ENCODE data around the gene BRMS1.
"Not testable (repeated sequence)": the region's sequence is repeated elsewhere in the genome, so short reads cannot be mapped to it uniquely, and the experiment has no call there.

The BRMS1 gene

GRCh38 chr11:66326261-66327111, 18.4 kb downstream of the BRMS1 start:
- in situ Hi-C loops (cut with MboI; ENCODE audit: low sequenced_read_pairs) = no loop called here

- in situ Hi-C loops (cut with MboI; ENCODE audit: low sequenced_read_pairs) = no loop called here
Measured at GRCh38 chr11:66325263-66325671, 19.6 kb downstream of the BRMS1 start.

- in situ Hi-C loops (cut with MboI; ENCODE audit: low sequenced_read_pairs) = no loop called here
Measured at GRCh38 chr11:66324664-66325063, 20.2 kb downstream of the BRMS1 start.

GRCh38 chr11:66323684-66324083, 21.2 kb downstream of the BRMS1 start:
- in situ Hi-C loops (cut with MboI; ENCODE audit: low sequenced_read_pairs) = no loop called here

- in situ Hi-C loops (cut with MboI; ENCODE audit: low sequenced_read_pairs) = no loop called here
Measured at GRCh38 chr11:66322732-66323427, 22.0 kb downstream of the BRMS1 start.

- in situ Hi-C loops (cut with MboI; ENCODE audit: low sequenced_read_pairs) = no loop called here
Measured at GRCh38 chr11:66321606-66322005, 23.3 kb downstream of the BRMS1 start.

GRCh38 chr11:66320748-66321147, 24.2 kb downstream of the BRMS1 start:
- in situ Hi-C loops (cut with MboI; ENCODE audit: low sequenced_read_pairs) = not testable (repeated sequence)

- in situ Hi-C loops (cut with MboI; ENCODE audit: low sequenced_read_pairs) = not testable (repeated sequence)
Measured at GRCh38 chr11:66320289-66320688, 24.6 kb downstream of the BRMS1 start.

- in situ Hi-C loops (cut with MboI; ENCODE audit: low sequenced_read_pairs) = no loop called here
Measured at GRCh38 chr11:66318600-66318970, 26.3 kb downstream of the BRMS1 start.

- in situ Hi-C loops (cut with MboI; ENCODE audit: low sequenced_read_pairs) = no loop called here
Measured at GRCh38 chr11:66317723-66318599, 26.9 kb downstream of the BRMS1 start.

GRCh38 chr11:66317322-66317722, 27.6 kb downstream of the BRMS1 start:
- in situ Hi-C loops (cut with MboI; ENCODE audit: low sequenced_read_pairs) = no loop called here

GRCh38 chr11:66316849-66317251, 28.1 kb downstream of the BRMS1 start, which contains the start of gene CD248:
Gene CD248, minus strand, starts transcription at chr11:66317044. Its CDS starts 17 bp downstream, at chr11:66317027.
- in situ Hi-C loops (cut with MboI; ENCODE audit: low sequenced_read_pairs) = no loop called here

GRCh38 chr11:66315921-66316811, 28.7 kb downstream of the BRMS1 start:
- in situ Hi-C loops (cut with MboI; ENCODE audit: low sequenced_read_pairs) = no loop called here

- in situ Hi-C loops (cut with MboI; ENCODE audit: low sequenced_read_pairs) = no loop called here
Measured at GRCh38 chr11:66315498-66315885, 29.4 kb downstream of the BRMS1 start.

GRCh38 chr11:66314561-66315497, 30.1 kb downstream of the BRMS1 start:
- in situ Hi-C loops (cut with MboI; ENCODE audit: low sequenced_read_pairs) = no loop called here

- in situ Hi-C loops (cut with MboI; ENCODE audit: low sequenced_read_pairs) = no loop called here
Measured at GRCh38 chr11:66314186-66314501, 30.8 kb downstream of the BRMS1 start.

- in situ Hi-C loops (cut with MboI; ENCODE audit: low sequenced_read_pairs) = no loop called here
Measured at GRCh38 chr11:66313321-66314185, 31.4 kb downstream of the BRMS1 start.

GRCh38 chr11:66312549-66313320, 32.2 kb downstream of the BRMS1 start:
- in situ Hi-C loops (cut with MboI; ENCODE audit: low sequenced_read_pairs) = no loop called here

All from HL-60/S4 (cell line).